H4 (cell line): Measurements from ENCODE around the gene AGAP1. TPM values are rescaled to one million over a fixed set of nuclear protein-coding genes. Genes with fewer than 3 reads are reported as not detected.

ENCODE experiments used
- DNase-seq: peaks from one replicate; pipeline ENCODE4 v3.0.0-alpha.2; 2015; ENCODE audit warnings: low spot score
- total RNA-seq: library from RNA; depleted of rRNA; stranded (reverse); fragments of >200 nt; shearing (Covaris generic); gene quantifications from 2 replicates; pipeline ENCODE4 v1.2.3, GENCODE V29; 2014

AGAP1 gene
- total RNA-seq, 1 experiment from 2014 or later = 7.0 TPM

DNA sequence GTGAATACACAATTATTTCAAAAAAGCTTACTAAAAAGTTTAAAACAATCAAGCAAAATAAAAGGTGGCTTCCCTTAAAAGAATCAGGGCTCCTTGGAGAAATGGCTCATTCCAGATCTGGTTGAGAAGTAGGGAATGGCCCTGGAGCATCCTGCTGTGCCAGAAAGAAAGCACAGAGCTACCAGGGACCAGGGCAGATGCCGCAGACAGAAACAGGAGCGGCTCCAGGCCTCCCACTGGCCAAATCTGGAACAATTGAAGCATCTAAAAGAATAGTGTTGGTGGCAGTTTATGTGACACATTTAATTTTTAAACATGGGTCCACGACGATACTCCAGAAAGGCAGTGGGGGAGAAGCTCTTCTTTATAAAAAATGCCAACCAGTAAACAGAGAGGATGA lies 598.9 kb downstream of the AGAP1 start:
- DNase-seq = no peak

DNA sequence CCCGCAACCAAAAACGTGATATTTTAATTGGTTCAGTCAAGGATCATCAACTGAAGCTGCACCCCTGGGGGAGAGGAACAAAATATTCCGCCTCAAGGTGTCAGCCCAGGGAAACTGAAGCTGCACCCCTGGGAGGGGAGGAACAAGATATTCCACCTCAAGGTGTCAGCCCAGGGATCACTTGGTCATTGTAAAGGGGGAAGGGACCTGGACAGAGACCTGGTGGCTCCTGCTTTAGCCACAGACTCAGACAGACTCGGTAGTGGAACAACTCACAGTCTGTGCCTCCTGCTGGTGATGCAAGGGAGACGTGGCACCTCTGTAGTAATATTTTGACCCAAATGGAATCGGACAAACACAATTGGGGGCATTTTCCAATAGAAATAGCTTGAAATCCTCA lies 599.3 kb downstream of the AGAP1 start:
- DNase-seq = no peak

DNA sequence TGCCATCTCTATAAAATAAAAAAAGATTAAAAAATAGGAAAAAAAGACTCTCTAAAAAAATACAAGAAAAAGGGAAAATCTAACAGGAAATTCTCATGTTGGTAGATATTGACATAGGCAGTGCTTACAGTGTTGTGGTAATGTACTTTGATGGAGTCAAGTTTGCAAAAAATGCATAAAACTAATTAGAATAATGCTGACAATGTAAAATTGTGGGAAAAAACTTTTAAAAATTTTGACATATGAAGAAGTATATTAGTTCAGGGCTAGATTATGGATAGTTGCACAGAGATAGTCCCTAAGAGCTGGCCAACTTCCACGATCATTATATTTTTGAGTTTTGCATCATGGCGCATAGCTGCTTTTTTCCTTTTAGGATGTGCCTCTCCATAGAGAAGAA lies 601.7 kb downstream of the AGAP1 start:
- DNase-seq = no peak

DNA sequence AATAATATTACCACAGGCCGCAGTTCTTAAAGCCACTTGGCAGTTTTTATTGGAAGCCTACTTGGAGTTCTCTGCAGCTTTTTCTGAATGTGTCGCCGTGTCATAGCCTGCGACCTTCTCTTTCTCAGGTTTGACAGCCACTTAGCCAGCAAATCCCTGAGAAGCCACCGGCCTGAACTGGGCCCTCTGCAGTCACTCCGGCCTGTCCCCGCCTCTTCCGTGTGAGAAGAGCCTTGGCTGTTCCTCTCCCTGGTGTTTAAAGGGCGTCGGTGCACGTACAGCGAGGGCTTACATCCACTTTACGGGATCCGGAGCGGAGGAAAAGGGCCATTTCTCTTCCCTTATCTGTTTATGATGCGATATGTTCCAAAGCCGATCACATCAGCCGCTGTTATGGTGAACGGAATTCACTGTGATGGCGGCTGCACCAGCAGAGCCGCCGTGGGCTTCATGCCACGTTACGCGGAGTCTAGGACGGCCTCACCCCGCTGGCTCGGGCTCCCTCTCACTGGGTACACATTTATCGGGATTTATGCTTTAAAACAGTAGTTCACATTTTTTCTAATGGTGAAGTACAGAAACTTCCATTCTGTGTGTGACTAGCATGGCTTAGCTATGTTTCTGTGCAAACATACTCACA lies 607.6 kb downstream of the AGAP1 start:
- no peak for DNase-seq

DNA sequence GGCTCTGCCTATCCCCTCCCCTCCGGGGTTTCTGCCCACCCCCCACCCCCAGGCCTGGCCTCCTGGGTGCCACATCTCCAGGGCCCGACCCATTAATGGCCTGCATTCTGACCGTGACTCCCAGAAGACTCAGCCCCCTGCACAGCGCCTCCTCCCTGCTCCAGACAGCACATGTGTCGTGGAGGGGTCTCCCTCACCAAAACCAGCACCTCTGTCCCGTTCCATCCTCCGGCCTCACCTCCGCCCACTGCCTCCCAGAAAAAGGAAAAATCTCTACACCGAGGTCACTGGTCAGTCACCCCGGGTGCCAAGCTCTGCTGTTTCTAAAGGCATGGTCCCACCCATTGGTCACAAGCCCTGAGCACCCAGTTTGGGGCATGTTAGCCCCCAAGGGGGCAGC lies 609.1 kb downstream of the AGAP1 start:
- no peak for DNase-seq

DNA sequence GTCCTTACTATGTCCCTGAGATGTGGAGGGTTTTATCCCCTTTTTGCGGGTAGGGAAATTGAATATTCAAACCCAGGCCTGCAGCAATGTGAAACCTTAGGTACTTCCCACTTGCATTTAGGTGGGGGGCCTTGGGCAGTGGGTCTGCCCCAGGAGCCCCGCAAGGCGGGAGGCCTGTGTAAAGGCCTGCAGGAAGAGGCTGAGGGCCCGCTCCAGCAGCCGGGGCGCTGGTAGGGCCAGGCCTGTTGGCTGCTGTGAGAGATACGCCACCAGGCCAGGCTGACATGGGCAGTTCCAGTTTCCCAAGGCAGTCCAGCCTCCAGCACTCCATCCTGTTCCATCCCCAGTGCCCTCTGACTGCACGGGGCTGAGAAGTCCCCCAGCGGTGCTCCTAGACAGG lies 610.1 kb downstream of the AGAP1 start:
- no peak for DNase-seq

DNA sequence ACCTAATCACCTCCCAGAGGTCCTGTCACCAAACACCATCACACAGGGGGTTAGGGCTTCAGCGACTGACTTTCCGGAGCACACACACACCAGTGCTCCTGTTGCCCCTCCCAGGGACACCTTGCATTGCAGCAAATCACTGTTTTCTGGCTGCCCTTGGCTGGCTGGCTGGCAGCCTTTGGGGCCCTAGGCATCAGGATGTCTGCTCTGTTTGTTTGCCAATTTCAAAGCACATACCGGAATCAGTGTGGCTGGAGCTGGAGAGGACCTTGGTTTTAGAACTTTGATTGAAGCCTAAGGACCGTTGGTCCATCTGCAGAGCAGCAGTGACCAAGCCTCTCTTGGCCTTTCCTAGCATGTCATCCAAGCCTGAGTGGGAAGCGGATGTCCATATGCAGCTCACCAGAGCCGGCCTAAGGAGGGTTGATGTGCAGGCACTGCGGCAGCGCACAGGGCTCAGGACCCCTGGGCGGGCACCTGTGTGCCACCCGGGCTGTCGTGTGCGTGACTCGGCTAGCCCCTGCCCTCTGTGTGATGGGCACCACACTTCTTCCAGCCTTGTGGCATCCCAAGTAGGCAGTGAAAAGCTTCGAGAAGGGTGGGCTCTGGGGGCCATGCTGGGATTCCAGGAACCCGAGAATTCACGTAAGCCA lies 612.2 kb downstream of the AGAP1 start:
- no peak for DNase-seq

DNA sequence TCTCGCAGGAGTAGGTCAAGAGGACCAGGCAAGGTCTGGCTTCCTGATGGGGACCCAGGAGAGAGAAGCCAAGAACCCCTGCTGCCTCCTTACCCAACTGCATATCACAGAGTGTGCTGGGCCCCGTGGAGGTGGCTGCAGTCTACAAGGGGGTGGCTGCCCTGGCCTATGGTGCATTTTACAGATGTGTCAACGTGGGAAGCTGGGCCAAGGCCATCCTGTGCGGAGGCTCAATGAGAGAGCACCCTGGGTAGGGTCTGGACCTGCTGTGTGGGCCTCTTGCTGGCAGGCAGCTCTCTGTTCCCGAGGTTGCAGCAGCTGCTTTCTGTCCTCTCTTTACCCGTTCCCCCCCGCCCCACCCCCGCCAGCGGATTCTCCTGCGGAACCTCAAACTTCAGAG lies 612.9 kb downstream of the AGAP1 start:
- no peak for DNase-seq

DNA sequence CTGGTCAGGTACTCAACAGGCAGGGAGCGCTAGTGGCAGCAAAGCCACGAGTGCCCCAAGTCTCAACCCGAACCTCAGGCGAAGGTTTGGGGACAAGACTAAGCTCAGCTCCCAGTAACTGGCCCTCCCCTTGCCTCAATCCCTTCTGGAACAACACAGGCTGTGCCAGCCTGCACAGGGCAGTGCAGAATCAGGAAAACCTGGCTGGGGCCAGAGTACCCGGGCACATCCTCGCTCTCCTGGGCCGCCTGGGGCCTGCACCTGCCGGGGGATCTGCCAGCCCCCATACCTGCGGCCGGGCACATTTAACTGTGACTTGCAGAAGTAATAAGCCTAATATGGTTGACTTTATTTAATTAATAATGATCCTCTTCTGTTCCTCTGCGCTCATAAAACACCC lies 613.7 kb downstream of the AGAP1 start:
- no peak for DNase-seq

DNA sequence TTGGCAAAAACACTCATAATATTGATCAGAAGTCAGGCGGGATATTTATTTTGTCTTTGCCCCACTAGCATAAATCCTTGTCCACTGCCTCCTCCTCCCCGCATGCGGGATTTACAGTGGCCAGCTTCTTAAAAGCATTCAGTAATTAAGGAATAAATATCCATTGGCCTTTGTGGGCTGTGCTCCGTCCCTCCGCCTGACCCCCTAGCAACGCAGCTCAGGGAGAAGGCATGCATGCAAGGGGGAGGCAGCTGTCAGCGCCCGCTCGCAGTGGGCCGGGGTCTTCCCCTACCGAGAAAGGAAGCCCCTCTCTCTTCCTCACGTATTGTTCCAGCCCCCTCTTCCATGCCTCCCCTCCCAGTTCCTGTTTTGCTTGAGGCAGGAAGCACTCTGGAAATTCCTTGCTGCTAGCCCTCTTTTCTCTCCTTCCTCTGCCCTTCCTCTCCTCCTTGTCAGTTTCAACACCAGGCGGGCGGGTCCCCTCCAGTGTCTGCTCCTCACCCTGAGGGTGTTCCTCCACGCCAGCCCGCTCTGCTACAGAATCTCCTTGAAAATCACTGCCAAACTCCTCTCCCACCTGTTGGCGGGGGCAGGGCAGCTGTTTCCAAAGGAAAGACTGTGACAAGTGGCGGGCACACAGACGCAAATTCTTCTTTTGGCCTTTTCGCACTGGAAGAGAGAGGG lies 614.2 kb downstream of the AGAP1 start:
- DNase-seq = no peak

DNA sequence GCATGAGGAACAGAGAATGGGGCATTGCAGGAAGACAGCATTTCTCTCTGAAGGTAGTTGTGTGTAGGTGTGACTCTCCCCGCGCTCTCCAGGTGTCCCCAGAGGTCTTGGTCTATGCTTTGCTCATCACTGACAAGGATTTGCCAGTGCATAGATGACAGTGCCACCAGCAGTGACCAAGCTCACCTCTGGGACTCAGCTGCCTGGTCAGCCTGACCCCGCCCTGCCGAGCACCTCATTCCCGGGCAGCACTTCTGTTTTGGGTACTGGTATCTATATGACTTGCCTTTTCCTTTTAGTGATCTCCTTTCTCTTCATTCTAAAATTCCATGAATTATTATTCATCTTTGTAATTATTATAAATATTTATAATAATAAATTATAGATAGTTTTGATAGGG lies 615.2 kb downstream of the AGAP1 start:
- no peak for DNase-seq

DNA sequence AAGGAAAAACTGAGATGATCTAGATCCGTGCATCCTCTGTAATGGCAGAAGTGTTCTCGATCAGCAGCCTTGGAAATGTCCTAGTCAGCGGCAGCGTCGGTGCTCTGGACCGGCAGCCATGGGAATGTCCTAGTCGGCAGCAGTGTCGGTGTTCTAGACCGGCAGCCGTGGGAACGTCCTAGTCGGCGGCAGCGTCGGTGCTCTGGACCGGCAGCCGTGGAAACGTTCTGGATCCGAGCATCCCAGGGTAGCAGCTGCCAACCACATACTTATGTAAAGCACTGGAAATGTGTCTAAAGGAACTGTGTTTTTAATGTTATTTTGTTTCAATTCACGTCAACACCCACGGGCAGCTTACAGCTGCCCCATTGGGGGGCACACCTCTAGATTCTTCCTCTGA lies 615.6 kb downstream of the AGAP1 start:
- no peak for DNase-seq

DNA sequence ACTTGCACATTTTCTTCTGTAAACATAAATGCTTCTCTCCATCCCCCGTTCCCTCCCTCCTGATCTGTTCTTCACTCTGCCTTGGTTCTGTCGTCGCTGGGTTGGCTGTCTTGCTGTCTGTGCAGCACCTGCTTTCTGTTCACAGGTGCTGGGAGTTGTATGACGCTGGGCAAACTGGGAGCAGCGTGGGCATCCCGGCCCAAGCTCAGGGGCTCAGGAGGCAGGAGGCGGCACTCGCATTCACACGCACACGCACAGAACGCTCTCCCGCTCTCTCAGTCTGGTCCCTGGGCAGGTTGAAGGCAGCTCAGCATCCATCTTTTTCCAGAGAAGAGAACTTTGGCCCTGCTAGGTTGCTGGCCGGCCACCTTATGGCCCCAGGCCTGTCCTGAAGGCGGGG lies 618.6 kb downstream of the AGAP1 start:
- DNase-seq = no peak

DNA sequence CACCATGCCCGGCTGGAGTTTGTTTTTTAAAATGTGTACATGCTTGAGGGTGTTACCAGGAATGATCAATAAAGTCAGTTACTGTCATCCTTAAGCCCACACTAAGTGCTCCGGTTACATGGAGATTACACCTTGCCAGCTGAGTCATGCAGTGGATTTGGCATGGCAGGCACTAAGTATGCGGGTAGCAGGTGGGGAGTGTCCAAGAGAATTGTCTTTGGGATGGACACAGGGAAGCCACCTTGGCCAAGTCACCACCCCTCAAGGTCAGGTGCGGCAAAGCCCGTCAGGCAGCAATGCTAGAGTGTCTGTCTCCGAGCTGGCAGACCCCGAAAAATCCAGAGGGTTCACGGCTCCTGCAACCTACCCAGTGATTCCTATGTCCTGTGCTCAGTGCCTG lies 619.6 kb downstream of the AGAP1 start:
- DNase-seq = no peak

DNA sequence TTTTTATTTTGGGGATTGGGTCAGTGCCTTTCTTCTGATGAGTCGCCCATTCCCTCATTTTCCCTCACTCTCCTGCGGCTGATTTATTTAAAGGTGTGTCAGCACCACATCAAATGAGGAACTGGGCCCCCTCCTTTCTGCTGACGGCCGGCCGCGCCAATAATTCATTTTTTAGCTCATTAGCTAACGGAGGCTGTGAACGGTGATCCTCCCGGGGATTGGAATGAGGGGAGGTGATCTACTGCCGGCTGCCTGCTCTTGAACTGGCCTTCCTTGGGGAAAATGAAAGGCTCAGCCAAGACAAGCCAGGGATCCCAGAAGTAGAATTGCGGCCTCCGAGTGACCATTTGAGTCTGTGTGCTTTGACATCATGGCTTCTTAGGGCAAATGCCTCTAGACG lies 620.1 kb downstream of the AGAP1 start:
- DNase-seq = no peak

DNA sequence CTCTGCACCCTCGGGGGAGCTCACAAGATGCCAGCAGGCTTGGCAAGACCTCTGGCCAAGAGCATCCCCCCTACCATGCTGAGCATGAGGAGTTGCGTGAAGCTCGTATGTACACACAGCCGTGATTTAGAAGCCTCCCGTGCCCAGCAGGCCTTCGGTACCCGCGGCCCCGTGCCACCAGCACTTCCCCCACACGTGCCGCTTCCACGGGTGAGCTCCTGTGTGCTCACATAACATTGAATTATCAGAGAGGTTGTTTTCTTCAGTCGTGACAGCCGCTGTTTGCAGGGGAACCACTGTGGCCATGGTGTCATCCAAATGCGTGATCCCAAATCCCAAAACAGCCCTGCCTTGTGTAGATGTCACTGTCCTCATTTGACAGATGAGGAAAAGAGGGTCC lies 621.1 kb downstream of the AGAP1 start:
- no peak for DNase-seq

DNA sequence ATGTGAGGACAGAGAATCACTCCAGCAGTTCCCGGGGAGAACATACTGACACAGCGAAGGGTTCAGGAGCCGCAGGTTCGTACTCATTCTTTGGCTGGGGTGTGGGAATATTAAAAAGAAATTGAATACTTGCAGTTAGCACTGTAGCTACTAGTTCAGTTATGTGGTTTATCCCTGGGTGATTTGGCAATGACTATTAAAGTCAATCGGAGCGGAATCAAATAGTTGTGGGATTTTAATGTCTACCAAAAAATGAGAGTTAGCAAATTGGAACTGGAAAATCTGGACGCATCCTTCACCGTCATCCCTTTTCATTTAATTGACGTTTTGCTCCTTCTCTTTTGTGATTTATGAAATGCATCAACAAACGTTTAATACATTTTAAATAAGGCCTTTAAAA lies 623.6 kb downstream of the AGAP1 start:
- no peak for DNase-seq

DNA sequence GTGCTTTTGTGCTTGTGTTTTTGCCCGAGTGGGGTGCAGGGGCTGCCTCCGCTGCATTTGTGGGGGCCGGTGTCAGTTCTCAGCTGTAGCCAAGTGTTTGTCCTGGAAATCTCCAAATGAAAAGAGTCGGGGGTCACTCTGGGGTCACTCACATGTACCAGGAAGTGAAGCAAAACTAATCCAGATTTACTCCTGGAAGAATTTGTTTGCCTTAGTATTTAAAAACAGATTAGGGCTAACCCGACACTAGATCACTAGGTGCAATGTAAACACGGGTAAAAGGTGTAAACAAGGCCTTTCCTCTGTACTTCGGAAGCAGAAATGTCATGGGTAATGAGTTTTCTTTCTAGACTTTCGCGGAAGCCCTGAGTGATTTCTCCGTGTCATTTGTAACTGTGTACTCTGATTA lies 624.0 kb downstream of the AGAP1 start:
- no peak for DNase-seq

DNA sequence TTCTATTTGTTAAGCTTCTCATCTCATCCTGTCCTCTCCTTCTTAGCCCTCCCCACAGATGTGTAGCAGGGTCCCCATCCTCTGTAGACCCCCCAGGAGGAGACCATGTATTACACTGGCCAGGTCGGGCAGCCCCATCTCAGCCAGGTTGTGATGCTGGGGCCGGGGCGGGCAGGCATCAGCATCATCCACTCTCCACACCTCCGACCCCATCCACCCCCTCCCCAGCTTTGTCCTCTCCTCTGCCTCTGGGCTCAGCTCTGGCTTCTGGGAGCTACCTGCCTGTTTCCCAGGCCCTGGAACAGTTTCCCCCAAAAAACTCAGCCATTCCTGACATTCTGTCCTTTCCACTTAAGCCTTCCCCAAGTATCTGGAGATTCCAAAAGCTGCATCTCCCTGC lies 625.2 kb downstream of the AGAP1 start:
- DNase-seq = no peak

DNA sequence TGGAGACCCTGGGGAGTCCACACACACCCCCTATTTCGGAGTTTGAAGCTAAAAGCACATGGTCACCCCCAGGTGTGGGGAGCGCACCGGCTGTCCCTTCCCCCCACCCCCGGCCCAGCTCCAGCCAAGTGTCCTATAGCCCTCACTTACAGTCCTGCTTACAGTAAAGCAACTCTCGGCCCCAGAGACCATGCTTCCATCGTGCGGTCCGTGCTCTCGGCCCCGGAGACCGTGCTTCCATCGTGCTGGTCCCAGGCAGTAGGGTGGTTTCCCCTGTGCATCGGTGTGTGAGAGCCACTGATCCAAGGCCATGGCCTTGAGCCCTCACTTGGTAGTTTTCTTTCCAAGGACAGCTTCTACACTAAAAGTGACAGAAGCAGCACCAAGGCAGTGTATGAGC lies 625.6 kb downstream of the AGAP1 start:
- no peak for DNase-seq

DNA sequence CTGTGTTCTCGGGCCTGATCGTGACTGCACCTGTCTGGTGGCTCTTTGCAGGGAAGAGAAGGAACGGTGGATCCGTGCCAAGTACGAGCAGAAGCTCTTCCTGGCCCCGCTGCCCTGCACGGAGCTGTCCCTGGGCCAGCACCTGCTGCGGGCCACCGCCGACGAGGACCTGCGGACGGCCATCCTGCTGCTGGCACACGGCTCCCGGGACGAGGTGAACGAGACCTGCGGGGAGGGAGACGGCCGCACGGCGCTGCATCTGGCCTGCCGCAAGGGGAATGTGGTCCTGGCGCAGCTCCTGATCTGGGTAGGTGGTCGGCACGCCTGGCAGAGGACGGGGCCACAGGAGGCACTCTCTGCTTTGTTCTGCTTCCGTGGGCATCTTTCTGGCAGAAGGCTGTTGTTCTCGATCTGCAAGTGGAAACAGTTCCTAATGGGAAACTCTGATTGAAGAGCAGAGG lies 626.3 kb downstream of the AGAP1 start:
- DNase-seq = no peak

DNA sequence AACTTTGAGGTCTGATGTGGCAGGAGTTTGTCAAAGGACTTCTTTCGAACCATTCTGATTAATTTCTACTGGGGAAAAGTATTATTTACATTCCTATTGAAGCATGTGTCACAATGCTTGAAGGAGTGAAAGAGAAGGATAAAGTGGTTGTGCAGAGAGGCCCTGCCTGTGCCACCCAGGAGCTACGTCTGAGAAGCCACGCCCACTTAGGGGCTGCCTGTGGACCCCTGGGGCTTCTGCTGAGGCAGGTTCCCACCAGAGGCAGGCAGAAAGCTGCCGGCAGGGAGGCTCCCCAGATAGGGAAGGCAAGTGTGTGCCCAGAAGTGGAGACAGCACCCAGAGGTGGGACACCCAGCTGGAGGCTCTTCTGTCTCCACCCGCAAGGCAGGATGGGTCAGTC lies 627.0 kb downstream of the AGAP1 start:
- DNase-seq = no peak

DNA sequence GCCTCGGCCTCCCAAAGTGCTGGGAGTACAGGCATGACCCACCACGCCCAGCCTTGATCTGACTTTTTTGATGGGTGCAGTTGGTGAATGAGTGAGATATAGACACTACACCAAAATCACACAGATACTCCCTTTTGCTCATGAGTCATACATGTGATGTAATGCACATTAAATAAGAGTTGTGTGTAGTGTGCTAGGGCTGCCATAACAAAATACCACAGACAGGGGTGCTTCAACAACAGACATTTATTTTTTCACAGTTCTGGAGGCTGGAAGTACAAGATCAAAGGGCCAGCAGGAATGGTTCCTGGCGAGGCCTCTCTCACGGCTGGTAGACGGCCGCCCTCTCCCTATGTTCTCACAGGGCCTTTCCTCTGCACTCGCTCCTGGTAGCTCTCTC lies 627.7 kb downstream of the AGAP1 start:
- no peak for DNase-seq
